GM19468 (cell line): ENCODE results near the gene DCTN2.
"Not testable (repeated sequence)": the region's sequence is repeated elsewhere in the genome, so short reads cannot be mapped to it uniquely, and the experiment has no call there.

Source experiments
- ATAC-seq: cut with Tn5 transposase; IDR thresholded peaks from one replicate; pipeline ENCODE4 v1.9.1; 2021; ENCODE audit warnings: mild to moderate bottlenecking, moderate library complexity, moderate number of reproducible peaks; ENCODE audit not compliant: unreplicated experiment; ENCODE audit errors: extremely low read depth

DCTN2 gene

GRCh38 chr12:57496822-57497221, 50.2 kb downstream of the DCTN2 start:
- no peak for ATAC-seq

DNA sequence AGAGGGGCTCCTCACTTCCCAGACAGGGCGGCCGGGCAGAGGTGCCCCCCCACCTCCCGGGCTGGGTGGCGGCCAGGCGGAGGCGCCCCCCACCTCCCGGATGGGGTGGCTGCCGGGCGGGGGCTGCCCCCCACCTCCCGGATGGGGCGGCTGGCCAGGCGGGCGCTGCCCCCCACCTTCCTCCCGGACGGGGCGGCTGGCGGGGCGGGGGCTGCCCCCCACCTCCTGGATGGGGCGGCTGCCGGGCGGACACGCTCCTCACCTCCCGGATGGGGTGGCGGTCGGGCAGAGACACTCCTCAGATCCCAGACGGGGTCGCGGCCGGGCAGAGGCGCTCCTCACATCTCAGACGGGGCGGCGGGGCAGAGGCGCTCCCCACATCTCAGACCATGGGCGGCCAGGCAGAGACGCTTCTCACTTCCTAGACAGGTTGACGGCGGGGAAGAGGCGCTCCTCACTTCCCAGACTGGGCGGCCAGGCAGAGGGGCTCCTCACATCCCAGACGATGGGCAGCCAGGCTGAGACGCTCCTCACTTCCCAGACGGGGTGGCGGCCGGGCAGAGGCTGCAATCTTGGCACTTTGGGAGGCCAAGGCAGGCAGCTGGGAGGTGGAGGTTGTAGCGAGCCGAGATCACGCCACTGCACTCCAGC, 51.8 kb downstream of the DCTN2 start:
- not testable (repeated sequence) for ATAC-seq

- ATAC-seq, result no peak
Measured at GRCh38 chr12:57491393-57492280, 55.4 kb downstream of the DCTN2 start.

DNA sequence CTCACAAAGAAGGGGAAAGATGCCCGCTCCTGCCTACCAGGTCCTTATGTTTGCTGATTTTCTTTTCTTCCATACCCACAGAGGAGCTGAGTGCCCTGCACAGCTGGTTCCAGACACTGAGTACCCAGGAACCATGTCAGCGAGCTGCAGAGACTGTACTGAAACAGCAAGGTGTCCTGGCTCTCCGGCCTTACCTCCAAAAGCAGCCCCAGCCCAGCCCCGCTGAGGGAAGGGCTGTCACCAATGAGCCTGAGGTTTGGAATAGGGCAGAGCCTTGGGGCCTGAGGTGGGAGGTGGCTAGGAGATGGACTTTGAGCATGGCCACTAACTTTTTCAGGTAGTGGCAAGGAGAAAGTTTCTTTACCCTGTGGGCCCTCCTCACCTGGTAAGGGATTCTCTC, 56.9 kb downstream of the DCTN2 start:
- ATAC-seq, result no peak

- ATAC-seq, result no peak
Measured at GRCh38 chr12:57489157-57489641, 57.8 kb downstream of the DCTN2 start.

DNA sequence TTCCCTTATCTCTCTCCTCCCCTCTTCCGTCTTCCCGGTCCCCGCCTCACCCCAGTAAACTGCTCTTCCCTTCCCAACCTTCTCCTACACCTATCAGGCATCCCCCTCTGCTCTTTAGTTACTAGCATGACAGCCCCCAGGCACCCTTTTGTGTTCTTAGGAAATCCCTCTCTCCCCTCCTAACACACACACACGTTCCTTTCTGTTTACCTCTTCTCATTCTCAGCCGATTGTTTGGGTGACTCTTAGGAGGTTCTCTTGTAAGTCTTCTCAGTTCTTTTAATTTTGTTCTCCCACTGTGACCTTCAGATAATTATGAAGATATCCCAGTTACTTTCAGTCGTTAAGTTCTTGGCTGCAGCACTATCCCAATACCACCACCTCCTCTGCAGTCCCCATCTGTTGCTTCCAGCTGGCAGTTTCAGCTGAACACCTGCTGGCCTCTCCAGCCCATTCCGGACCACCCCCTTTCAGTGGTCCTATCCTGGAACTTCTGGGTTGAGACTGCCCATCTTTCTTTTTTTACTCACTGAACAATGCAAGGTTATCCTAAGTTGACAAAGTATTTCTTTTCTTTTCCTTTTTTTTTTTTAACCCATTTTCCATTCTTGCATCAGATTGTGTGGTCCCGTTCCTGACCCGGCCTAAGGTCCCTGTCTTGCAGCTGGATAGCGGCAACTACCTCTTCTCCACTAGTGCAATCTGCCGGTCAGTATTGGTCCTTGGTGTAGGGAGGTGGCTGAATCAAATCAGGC, 58.4 kb downstream of the DCTN2 start:
- ATAC-seq, result no peak

DNA sequence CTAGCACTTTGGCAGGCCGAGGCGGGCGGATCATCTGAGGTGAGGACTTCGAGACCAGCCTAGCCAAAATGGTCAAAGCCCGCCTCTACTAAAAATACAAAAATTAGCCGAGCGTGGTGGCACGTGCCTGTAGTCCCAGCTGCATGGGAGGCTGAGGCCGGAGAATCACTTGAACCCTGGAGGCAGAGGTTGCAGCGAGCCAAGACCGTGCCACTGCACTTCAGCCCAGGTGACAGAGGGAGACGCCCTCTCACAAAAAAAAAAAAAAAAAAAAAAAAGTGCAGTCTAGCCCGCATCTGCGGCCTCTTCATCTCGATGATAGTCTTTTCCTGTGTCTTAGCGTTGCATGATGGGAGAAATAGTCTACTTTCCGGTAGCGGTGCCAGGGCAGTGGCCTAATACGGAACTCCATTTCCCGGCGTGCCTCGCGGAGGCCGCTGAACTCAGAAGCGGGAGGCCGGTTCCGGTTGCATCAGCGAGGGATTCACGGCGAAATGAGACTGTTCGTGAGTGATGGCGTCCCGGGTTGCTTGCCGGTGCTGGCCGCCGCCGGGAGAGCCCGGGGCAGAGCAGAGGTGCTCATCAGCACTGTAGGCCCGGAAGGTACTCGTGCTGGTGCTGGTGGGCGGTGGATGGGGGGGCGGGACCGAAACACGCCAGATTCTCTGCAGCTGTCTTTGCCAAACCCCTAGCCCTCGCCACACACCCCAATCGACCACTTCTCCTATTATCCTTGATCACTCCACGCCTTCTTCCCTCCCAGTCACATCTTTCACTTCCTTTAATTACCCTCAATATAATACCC, 59.2 kb downstream of the DCTN2 start, which contains the start of gene MARS1:
Gene MARS1 (plus strand): TSS at position 472 of the 805 bp plus-strand sequence. CDS start 23 bp downstream, at position 495.
- peak; percentile 95 for ATAC-seq

DNA sequence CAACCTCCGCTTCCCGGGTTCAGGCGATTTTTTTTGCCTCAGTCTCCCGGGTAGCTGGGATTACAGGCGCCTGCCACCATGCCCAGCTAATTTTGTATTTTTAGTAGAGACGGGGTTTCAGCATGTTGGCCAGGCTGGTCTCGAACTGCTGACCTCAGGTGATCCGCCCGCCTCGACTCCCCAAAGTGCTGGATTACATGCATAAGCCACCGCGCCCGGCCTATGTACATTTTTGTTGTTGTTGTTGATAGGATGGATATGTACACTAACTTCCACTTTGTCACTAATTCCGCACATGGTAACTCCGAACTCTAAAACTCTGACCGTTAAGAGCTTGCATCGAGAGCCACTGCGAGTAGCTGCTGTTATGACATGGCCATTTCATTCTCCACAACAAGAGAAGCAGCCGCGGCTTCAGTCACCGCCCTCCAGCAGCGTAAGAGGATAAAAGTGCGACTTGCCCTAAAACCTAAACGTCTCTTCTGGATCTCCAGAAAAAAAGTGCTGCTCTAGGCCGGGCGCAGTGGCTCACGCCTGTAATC, 59.9 kb downstream of the DCTN2 start:
- no peak for ATAC-seq

DNA sequence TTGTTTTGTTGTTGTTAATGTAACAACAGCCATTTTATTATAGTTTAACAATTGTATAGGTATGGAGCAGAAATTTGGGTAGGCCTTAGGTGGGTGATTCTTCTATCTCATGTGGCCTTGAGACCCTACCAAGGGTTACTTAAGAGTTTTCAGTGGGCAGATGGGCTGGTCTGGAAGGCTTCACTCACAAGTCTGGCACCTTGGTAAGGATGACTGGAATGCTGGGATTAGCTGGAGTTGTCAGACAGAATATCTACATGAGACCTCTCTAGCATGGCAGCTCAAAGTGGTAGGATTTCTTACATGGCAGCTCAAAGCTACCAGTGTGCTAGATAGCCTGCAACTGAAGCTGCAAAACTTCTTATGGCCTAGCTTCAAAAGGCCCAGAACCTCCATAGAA, 61.3 kb downstream of the DCTN2 start:
- ATAC-seq, result no peak

- no peak for ATAC-seq
Measured at GRCh38 chr12:57483466-57483865, 63.5 kb downstream of the DCTN2 start.

- ATAC-seq, result no peak
Measured at GRCh38 chr12:57481671-57482070, 65.3 kb downstream of the DCTN2 start.
